Right lobe of liver (tissue), 4 donors: Measurements from ENCODE around the gene JMJD4.

Experiments
- CTCF ChIP-seq, 4 donors: fragments of 200-600 bp in 3 of 4; fragments of 450-650 bp in 1 of 4; IDR thresholded peaks; one replicate each; pipeline versions ENCODE4 v1.5.1 to v1.8.0; 2016 to 2022; ENCODE audit warnings: antibody characterized with exemption in 4 of 4, mild to moderate bottlenecking in 2 of 4
- POLR2A ChIP-seq: fragments of 450-650 bp; IDR thresholded peaks from one replicate; pipeline ENCODE4 v1.6.1; 2017; ENCODE audit warnings: antibody characterized with exemption, mild to moderate bottlenecking
- donor health status: DM: no; HTN: no; CAD: no.
- donor health status: DM: no; HTN: no; CAD: no.
- donor health status: DM: no; HTN: yes; CAD: no.

GRCh38 chr1:227762231-227762911, 27.3 kb upstream of the JMJD4 start:
- TF ChIP-seq CTCF (IDR thresholded peaks at IDR 0.05), result peak; percentile 79 to 89 (median 82)
- no peak for TF ChIP-seq POLR2A
